HG03039 (cell line): ENCODE results near the gene SCGN.

Experiments used
- ATAC-seq: cut with Tn5 transposase; IDR thresholded peaks from one replicate; pipeline ENCODE4 v1.9.1; 2021; ENCODE audit warnings: mild to moderate bottlenecking, moderate library complexity; ENCODE audit not compliant: unreplicated experiment

The SCGN gene

GRCh38 chr6:25639653-25640052 is 12.4 kb upstream of the SCGN start:
- ATAC-seq, result no peak

- ATAC-seq, result no peak
Measured at GRCh38 chr6:25640446-25640845, 11.6 kb upstream of the SCGN start.

GRCh38 chr6:25640891-25641290 is 11.1 kb upstream of the SCGN start:
- ATAC-seq, result no peak

- ATAC-seq, result no peak
Measured at GRCh38 chr6:25641377-25641776, 10.6 kb upstream of the SCGN start.

- ATAC-seq, result no peak
Measured at GRCh38 chr6:25641940-25642666, 9.9 kb upstream of the SCGN start.

- ATAC-seq, result no peak
Measured at GRCh38 chr6:25642667-25643328, 9.2 kb upstream of the SCGN start.

- no peak for ATAC-seq
Measured at GRCh38 chr6:25645916-25646315, 6.1 kb upstream of the SCGN start.

GRCh38 chr6:25649611-25650010 is 2.4 kb upstream of the SCGN start:
- no peak for ATAC-seq

GRCh38 chr6:25655723-25656122 is 3.7 kb downstream of the SCGN start:
- no peak for ATAC-seq

- ATAC-seq, result no peak
Measured at GRCh38 chr6:25659633-25660368, 7.8 kb downstream of the SCGN start.

GRCh38 chr6:25660512-25660911 is 8.5 kb downstream of the SCGN start:
- ATAC-seq, result no peak

- ATAC-seq, result no peak
Measured at GRCh38 chr6:25661129-25661779, 9.2 kb downstream of the SCGN start.

GRCh38 chr6:25665455-25665854 is 13.4 kb downstream of the SCGN start:
- ATAC-seq, result no peak

- no peak for ATAC-seq
Measured at GRCh38 chr6:25669413-25669812, 17.4 kb downstream of the SCGN start.

GRCh38 chr6:25670208-25670607 is 18.2 kb downstream of the SCGN start:
- no peak for ATAC-seq

GRCh38 chr6:25670793-25671513 is 18.9 kb downstream of the SCGN start:
- ATAC-seq, result no peak

GRCh38 chr6:25671652-25672051 is 19.6 kb downstream of the SCGN start:
- no peak for ATAC-seq

GRCh38 chr6:25675167-25675566 is 23.2 kb downstream of the SCGN start:
- no peak for ATAC-seq

- no peak for ATAC-seq
Measured at GRCh38 chr6:25676775-25677174, 24.8 kb downstream of the SCGN start.

- no peak for ATAC-seq
Measured at GRCh38 chr6:25681848-25682247, 29.8 kb downstream of the SCGN start.

GRCh38 chr6:25682324-25682723 is 30.3 kb downstream of the SCGN start:
- ATAC-seq, result no peak
